ENCODE measurements around the gene TCP11L1.
"Not testable (repeated sequence)": the region's sequence is repeated elsewhere in the genome, so short reads cannot be mapped to it uniquely, and the experiment has no call there.

GRCh38 chr11:33048701-33049100 lies 9.3 kb downstream of the TCP11L1 start:
- not testable (repeated sequence) for TF ChIP-seq EP300, CTCF, POLR2AphosphoS5 (IDR thresholded peaks at IDR 0.05)

Data from gastroesophageal sphincter (tissue), 3 donors.